ENCODE data around the gene CNTN6. TPM values are rescaled to one million over a fixed set of nuclear protein-coding genes. Genes with fewer than 3 reads are reported as not detected.

CNTN6 gene
- total and polyA plus RNA-seq, 7 donors, result 0.04 to 0.71 (median 0.14) TPM; not detected in 4

DNA sequence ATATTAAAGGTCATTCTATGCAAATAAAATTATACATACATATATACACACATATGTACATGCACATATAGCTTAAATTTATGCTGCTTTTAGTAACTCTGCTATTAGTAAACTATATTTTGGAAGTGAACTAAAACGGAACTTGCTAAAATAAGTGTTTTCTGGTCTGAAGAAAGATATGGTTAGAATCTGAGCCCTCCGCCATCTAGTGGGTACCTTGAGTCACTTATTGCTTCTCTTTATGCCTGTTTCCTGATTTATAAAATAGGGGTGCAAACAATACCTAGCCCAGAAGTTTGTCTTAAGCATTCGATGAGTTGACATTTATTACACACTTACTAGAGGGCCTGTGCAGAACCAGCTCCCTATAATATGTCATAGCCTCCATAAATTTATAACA, 255.7 kb downstream of the CNTN6 start:
- intact Hi-C loops (cut with DNase I), result no loop called here
- Histone ChIP-seq H3K27ac (no peak overlapping the region), H3K9me3 (no peaks in the 10 kb centered on the region), H3K27me3 (no peaks in the 10 kb centered on the region), H3K4me3 (no peak overlapping the region), H3K36me3 (no peaks in the 10 kb centered on the region), H3K4me1 (no peaks in the 10 kb centered on the region)
- DNase-seq, result no peak
- WGBS, 2 donors, result 77 to 86% methylated on average over 3 of the region's 3 CpGs
- no peak for TF ChIP-seq EP300 (IDR thresholded peaks at IDR 0.05)

DNA sequence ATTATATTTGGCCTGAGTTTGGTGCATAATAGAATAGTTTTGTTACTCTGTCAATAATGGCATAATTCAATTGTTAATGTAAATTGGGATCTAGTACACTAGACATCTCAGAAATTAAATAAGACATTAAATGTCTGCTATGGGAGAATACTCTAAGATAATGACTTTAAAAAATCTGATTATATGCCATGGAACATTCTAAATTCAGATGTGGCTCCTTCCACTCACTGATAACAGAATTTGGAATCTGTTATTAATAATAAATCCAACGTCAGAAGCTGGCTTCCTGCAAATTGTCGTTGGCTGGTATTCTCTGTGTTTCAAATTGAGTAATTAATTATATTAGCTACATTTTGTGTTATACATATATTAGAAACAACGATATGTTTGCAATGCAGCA, 258.1 kb downstream of the CNTN6 start:
- H3K27me3 ChIP-seq, result no peaks in the 10 kb centered on the region
- no peak for TF ChIP-seq EP300 (IDR thresholded peaks at IDR 0.05)
- H3K9me3 ChIP-seq, result no peaks in the 10 kb centered on the region
- H3K36me3 ChIP-seq, result no peaks in the 10 kb centered on the region
- no peak for DNase-seq
- 88% methylated on average over 3 of the region's 3 CpGs for WGBS, 2 donors
- intact Hi-C loops (cut with DNase I), result no loop called here
- H3K27ac ChIP-seq, result no peak overlapping the region
- no peaks in the 10 kb centered on the region for H3K4me1 ChIP-seq
- H3K4me3 ChIP-seq, result no peak overlapping the region

DNA sequence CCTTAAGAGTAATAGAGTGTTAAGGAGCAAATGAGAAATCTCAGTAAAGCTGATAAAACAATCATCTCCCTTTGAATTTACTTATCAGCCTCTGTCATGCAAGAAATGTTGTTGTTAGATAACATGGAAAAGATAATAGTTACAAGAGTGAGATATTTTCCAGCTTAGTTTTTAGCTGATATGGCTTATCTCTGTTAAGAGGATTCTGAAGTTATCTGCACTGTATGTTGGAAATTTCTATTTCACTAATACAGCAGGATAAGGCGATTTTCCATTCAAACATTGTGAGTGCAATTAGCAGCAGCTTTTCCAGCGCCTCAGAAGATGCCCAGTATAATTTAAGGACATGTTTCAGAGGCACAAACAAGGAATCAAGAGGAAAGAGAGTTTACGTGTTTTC, 262.9 kb downstream of the CNTN6 start:
- intact Hi-C loops (cut with DNase I), result no loop called here

DNA sequence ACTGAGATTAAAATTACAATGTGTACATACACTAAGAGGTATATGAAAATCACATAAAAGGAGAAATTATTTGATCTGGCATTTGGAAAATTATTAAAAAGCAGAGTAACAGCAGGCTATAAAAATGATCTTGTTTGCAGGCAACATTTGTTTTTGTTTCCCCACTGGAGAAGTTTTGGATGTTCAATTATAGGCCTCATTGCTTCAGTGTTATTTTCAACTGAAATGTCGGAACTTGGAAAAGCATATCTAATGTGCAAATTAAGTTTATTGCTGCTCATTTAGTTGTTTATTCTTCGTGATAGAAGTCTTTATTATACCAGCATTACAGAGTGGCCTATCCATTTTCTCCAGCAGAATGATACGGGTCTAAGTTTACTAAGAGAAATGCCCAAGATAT, 263.3 kb downstream of the CNTN6 start:
- H3K9me3 ChIP-seq, result no peaks in the 10 kb centered on the region
- 15 to 49% methylated on average over 3 of the region's 3 CpGs for WGBS, 2 donors
- no peak overlapping the region for H3K27ac ChIP-seq
- no peak overlapping the region for H3K4me3 ChIP-seq
- no peaks in the 10 kb centered on the region for H3K27me3 ChIP-seq
- intact Hi-C loops (cut with DNase I), result no loop called here
- H3K4me1 ChIP-seq, result no peaks in the 10 kb centered on the region
- H3K36me3 ChIP-seq, result no peaks in the 10 kb centered on the region
- DNase-seq, result no peak
- TF ChIP-seq POLR2AphosphoS5 (IDR thresholded peaks at IDR 0.05) (no peak), EP300 (IDR thresholded peaks at IDR 0.05) (no peak), POLR2A (IDR thresholded peaks at IDR 0.05) (no peak)
- TF ChIP-seq, protein P1, sequence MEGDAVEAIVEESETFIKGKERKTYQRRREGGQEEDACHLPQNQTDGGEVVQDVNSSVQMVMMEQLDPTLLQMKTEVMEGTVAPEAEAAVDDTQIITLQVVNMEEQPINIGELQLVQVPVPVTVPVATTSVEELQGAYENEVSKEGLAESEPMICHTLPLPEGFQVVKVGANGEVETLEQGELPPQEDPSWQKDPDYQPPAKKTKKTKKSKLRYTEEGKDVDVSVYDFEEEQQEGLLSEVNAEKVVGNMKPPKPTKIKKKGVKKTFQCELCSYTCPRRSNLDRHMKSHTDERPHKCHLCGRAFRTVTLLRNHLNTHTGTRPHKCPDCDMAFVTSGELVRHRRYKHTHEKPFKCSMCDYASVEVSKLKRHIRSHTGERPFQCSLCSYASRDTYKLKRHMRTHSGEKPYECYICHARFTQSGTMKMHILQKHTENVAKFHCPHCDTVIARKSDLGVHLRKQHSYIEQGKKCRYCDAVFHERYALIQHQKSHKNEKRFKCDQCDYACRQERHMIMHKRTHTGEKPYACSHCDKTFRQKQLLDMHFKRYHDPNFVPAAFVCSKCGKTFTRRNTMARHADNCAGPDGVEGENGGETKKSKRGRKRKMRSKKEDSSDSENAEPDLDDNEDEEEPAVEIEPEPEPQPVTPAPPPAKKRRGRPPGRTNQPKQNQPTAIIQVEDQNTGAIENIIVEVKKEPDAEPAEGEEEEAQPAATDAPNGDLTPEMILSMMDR (IDR thresholded peaks at IDR 0.05), result no peak

More for the DNA sequence above, 262.9 kb downstream of the CNTN6 start:
- Histone ChIP-seq H3K4me1 (no peaks in the 10 kb centered on the region), H3K4me3 (no peak overlapping the region), H3K36me3 (no peaks in the 10 kb centered on the region), H3K27ac (no peak overlapping the region), H3K9me3 (no peaks in the 10 kb centered on the region), H3K27me3 (no peaks in the 10 kb centered on the region)
- TF ChIP-seq, protein P1 (IDR thresholded peaks at IDR 0.05), result no peak
- no peak for TF ChIP-seq POLR2AphosphoS5 (IDR thresholded peaks at IDR 0.05)
- TF ChIP-seq EP300 (IDR thresholded peaks at IDR 0.05), result no peak
- TF ChIP-seq POLR2A (IDR thresholded peaks at IDR 0.05), result no peak
- no peak for DNase-seq
- 26 to 77% methylated on average over 3 of the region's 3 CpGs for WGBS, 2 donors

- DNase-seq, result no peak
- Histone ChIP-seq H3K4me3 (no peak overlapping the region), H3K27me3 (no peaks in the 10 kb centered on the region), H3K36me3 (no peaks in the 10 kb centered on the region), H3K27ac (no peak overlapping the region), H3K9me3 (no peaks in the 10 kb centered on the region), H3K4me1 (no peaks in the 10 kb centered on the region)
- TF ChIP-seq POLR2A (IDR thresholded peaks at IDR 0.05) (no peak), EP300 (IDR thresholded peaks at IDR 0.05) (no peak), POLR2AphosphoS5 (IDR thresholded peaks at IDR 0.05) (no peak)
- TF ChIP-seq, protein P1 (IDR thresholded peaks at IDR 0.05), result no peak
- 80 to 85% methylated on average over 2 of the region's 2 CpGs for WGBS, 2 donors
- intact Hi-C loops (cut with DNase I), result no loop called here
Observed at GRCh38 chr3:1365528-1365927, 272.7 kb downstream of the CNTN6 start.

- Histone ChIP-seq H3K9me3 (no peaks in the 10 kb centered on the region), H3K36me3 (no peaks in the 10 kb centered on the region), H3K4me1 (no peaks in the 10 kb centered on the region), H3K27me3 (no peaks in the 10 kb centered on the region), H3K27ac (no peak overlapping the region), H3K4me3 (no peak overlapping the region)
- TF ChIP-seq POLR2AphosphoS5 (IDR thresholded peaks at IDR 0.05), result no peak
- no peak for TF ChIP-seq POLR2A (IDR thresholded peaks at IDR 0.05)
- TF ChIP-seq EP300 (IDR thresholded peaks at IDR 0.05), result no peak
- TF ChIP-seq, protein P1 (IDR thresholded peaks at IDR 0.05), result no peak
- no peak for DNase-seq
- WGBS, 2 donors, result 46 to 67% methylated on average over 2 of the region's 2 CpGs
- intact Hi-C loops (cut with DNase I), result no loop called here
Observed at GRCh38 chr3:1374471-1374870, 281.6 kb downstream of the CNTN6 start.
